HCT116 (cell line): ENCODE results near the gene PPP2R2D. TPM values are rescaled to one million over a fixed set of nuclear protein-coding genes. Genes with fewer than 3 reads are reported as not detected.

Experiments
- ATAC-seq: fragments of 200-7000 bp; cut with Tn5 transposase; 2 replicates; pipeline ENCODE4 v1.9.1; 2020; ENCODE audit warnings: mild to moderate bottlenecking, moderate library complexity
- BruUV-seq: library from RNA; stranded (reverse); fragments of 400-500 nt; replicated peaks from 2 replicates; lab custom pipeline; 2021; lab: Mats Ljungman, UMichigan
- CTCF ChIA-PET: fragments of 300-600 bp; sonication (Branson Sonifier 250); formaldehyde crosslinking; loops from one replicate; lab custom pipeline; 2021; ENCODE audit warnings: antibody characterized with exemption; lab: Charles Lee
- POLR2A ChIA-PET: fragments of 300-600, 350-600 bp; sonication (Branson Sonifier 250); formaldehyde crosslinking; loops from one replicate; lab custom pipeline; 2021; ENCODE audit warnings: antibody characterized with exemption; lab: Charles Lee
- RAD21 ChIA-PET, 2 experiments: fragments of 300-600 bp; sonication (Branson Sonifier 250); formaldehyde crosslinking; loops; one replicate each; lab custom pipeline; 2023; ENCODE audit warnings: low total read pairs in 2 of 2; ENCODE audit not compliant: uncharacterized antibody in 2 of 2, unreplicated experiment in 2 of 2, low non-redundant PET in 1 of 2; lab: Charles Lee
- DNase-seq: peaks from one replicate; pipeline ENCODE4 v3.0.0-alpha.2; 2010; ENCODE audit warnings: low read depth, low spot score
- H2AFZ ChIP-seq: fragments of 200-600 bp; shearing (Covaris generic), sonication (generic); 2 replicates; pipeline ENCODE4 v1.6.1; 2017; ENCODE audit warnings: low read depth, mixed run types, mixed read lengths, antibody characterized with exemption, low read length; ENCODE audit not compliant: poor library complexity, severe bottlenecking
- H3K27ac ChIP-seq: 2 replicates; pipeline ENCODE4 v1.5.1; 2012; ENCODE audit warnings: low read depth, low read length
- H3K27me3 ChIP-seq: fragments of 200-600 bp; sonication (generic); 2 replicates; pipeline ENCODE4 v1.6.1; 2016; ENCODE audit warnings: mixed run types, low read length, mixed read lengths; ENCODE audit not compliant: insufficient read depth
- H3K36me3 ChIP-seq, 2 experiments: fragments of 200-500 bp in 1 of 2; fragments of 200-600 bp in 1 of 2; sonication (Bioruptor generic) in 1 of 2; sonication (generic) in 1 of 2; 2 replicates each; pipeline versions ENCODE4 v1.5.1 to v1.6.1; 2014 to 2016; ENCODE audit warnings: low read length in 2 of 2, inconsistent platforms in 1 of 2, mixed read lengths in 1 of 2, mixed run types in 1 of 2; ENCODE audit not compliant: insufficient read depth in 2 of 2, control insufficient read depth in 1 of 2
- H3K4me1 ChIP-seq, 2 experiments: fragments of 200-600 bp in 1 of 2; sonication (generic) in 1 of 2; 2 replicates each; pipeline versions ENCODE4 v1.5.1 to v1.6.1; 2012 to 2017; ENCODE audit warnings: low read length in 2 of 2, inconsistent platforms in 1 of 2, mild to moderate bottlenecking in 1 of 2, mixed read lengths in 1 of 2, mixed run types in 1 of 2, moderate library complexity in 1 of 2; ENCODE audit not compliant: insufficient read depth in 2 of 2, control insufficient read depth in 1 of 2
- H3K4me2 ChIP-seq: fragments of 200-600 bp; sonication (generic); 2 replicates; pipeline ENCODE4 v1.6.1; 2017; ENCODE audit warnings: mixed run types, low read length, mixed read lengths
- H3K4me3 ChIP-seq, 2 experiments: fragments of 200-600 bp in 1 of 2; sonication (generic) in 1 of 2; replicated peaks in 1 of 2; 2 replicates each; pipeline ENCODE4 v1.5.1; 2011 to 2016; ENCODE audit warnings: low read length in 2 of 2, control low read depth in 1 of 2, low read depth in 1 of 2, mild to moderate bottlenecking in 1 of 2, mixed read lengths in 1 of 2, mixed run types in 1 of 2
- H3K79me2 ChIP-seq: fragments of 200-600 bp; sonication (generic); 2 replicates; pipeline ENCODE4 v1.6.1; 2017; ENCODE audit warnings: mild to moderate bottlenecking, mixed run types, low read length, moderate library complexity, mixed read lengths; ENCODE audit not compliant: insufficient read depth
- H3K9ac ChIP-seq: fragments of 200-600 bp; sonication (generic); 2 replicates; pipeline ENCODE4 v1.6.1; 2016; ENCODE audit warnings: low read length, mixed read lengths
- H3K9me2 ChIP-seq: fragments of 200-600 bp; sonication (generic), shearing (Covaris generic); 2 replicates; pipeline ENCODE4 v1.6.1; 2017; ENCODE audit warnings: mixed run types, mild to moderate bottlenecking, moderate library complexity; ENCODE audit not compliant: insufficient read depth
- H3K9me3 ChIP-seq, 2 experiments: fragments of 200-500 bp in 1 of 2; fragments of 200-600 bp in 1 of 2; sonication (Bioruptor generic) in 1 of 2; sonication (generic) in 1 of 2; 2 replicates each; pipeline ENCODE4 v1.6.1; 2014 to 2017; ENCODE audit warnings: low read length in 2 of 2, mixed read lengths in 2 of 2, inconsistent platforms in 1 of 2, low read depth in 1 of 2, mild to moderate bottlenecking in 1 of 2, mixed run types in 1 of 2, moderate library complexity in 1 of 2; ENCODE audit not compliant: control insufficient read depth in 1 of 2, insufficient read depth in 1 of 2
- H4K20me1 ChIP-seq: fragments of 200-600 bp; sonication (generic), shearing (Covaris generic); 2 replicates; pipeline ENCODE4 v1.6.1; 2017; ENCODE audit warnings: mixed run types, mild to moderate bottlenecking, moderate library complexity; ENCODE audit not compliant: insufficient read depth
- EGR1 ChIP-seq: IDR thresholded peaks from 2 replicates; pipeline ENCODE4 v1.6.1; 2012; ENCODE audit warnings: low read depth
- ELF1 ChIP-seq: IDR thresholded peaks from 2 replicates; pipeline ENCODE4 v1.6.1; 2012; ENCODE audit warnings: low read depth, borderline replicate concordance
- EZH2phosphoT487 ChIP-seq: fragments of 200-600 bp; IDR thresholded peaks from 2 replicates; pipeline ENCODE4 v1.6.1; 2018; ENCODE audit warnings: antibody characterized with exemption, borderline replicate concordance
- FOSL1 ChIP-seq: IDR thresholded peaks from 2 replicates; pipeline ENCODE4 v1.6.1; 2012; ENCODE audit warnings: low read depth
- JUND ChIP-seq: IDR thresholded peaks from 2 replicates; pipeline ENCODE4 v1.6.1; 2012
- RAD21 ChIP-seq: IDR thresholded peaks from 2 replicates; pipeline ENCODE4 v1.6.1; 2012; ENCODE audit warnings: low read depth, mild to moderate bottlenecking
- SP1 ChIP-seq: IDR thresholded peaks from 2 replicates; pipeline ENCODE4 v1.6.1; 2012; ENCODE audit warnings: low read depth
- TCF7L2 ChIP-seq: IDR thresholded peaks from 2 replicates; pipeline ENCODE4 v1.7.0; 2011; ENCODE audit warnings: borderline replicate concordance, inconsistent platforms; ENCODE audit not compliant: insufficient read depth, insufficient read length; ENCODE audit errors: extremely low read depth
- ZBTB33 ChIP-seq: IDR thresholded peaks from 2 replicates; pipeline ENCODE4 v1.6.1; 2011; ENCODE audit warnings: mild to moderate bottlenecking, low read length, moderate library complexity; ENCODE audit not compliant: insufficient replicate concordance; ENCODE audit errors: extremely low read depth
- intact Hi-C: fragments of 100-400 bp; cut with micrococcal nuclease; formaldehyde crosslinking; loops from 2 replicates; pipeline ENCODE4 v1.10.0; 2022
- total RNA-seq: library from RNA; stranded (reverse); gene quantifications from one replicate; pipeline ENCODE4 v1.2.1, GENCODE V29; 2021; ENCODE audit not compliant: unreplicated experiment
- TF ChIP-seq, protein P1 (sequence below), 3 experiments: fragments of 200-600 bp in 1 of 3; sonication (generic) in 1 of 3; IDR thresholded peaks in 2 of 3; conservative IDR thresholded peaks in 1 of 3; 2 replicates each; pipeline ENCODE4 v1.5.1; 2012 to 2017; ENCODE audit warnings: low read depth in 2 of 3, low read length in 2 of 3, antibody characterized with exemption in 1 of 3, borderline replicate concordance in 1 of 3, control low read depth in 1 of 3, mild to moderate bottlenecking in 1 of 3, mixed read lengths in 1 of 3, mixed run types in 1 of 3, moderate library complexity in 1 of 3; ENCODE audit not compliant: insufficient read depth in 1 of 3
- TF ChIP-seq, protein P2 (sequence below): IDR thresholded peaks from 2 replicates; pipeline ENCODE4 v1.6.1; 2012; ENCODE audit warnings: low read depth

Gene PPP2R2D
- total RNA-seq, 1 experiment from 2014 or later = 18.1 TPM

DNA sequence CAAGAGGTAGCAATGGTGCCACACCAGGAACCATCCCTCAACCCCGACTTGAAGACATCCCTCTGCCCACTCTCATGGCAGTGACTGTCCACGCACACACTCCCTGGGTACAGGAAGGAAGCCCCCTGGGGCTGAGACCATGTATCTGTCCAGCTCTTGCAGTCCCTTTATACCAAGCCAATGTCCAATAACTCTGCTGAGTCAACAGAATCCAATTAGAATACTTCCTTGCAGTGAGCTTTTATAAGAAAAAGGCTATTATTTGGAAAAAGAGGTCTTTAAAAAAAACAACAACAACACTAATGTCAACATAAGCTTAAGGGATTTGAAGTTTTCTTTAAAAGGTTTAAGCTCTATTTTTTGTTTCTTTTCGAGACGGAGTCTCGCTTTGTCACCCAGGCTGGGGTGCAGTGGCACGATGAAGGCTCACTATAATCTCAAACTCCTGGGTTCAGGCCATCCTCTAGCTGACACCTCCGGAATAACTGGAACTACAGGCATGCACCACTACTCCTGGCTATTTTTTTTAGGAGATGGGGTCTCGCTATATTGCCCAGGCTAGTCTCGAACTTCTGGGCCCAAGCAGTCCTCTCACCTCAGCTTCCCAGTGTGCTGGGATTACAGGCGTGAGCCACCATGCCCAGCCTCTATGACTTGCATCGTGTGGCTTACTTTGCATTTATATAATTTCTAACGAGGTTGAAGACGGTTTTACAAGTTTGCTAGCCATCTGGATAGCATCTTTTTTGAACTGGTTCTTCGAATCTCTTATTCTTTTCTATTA is 73.4 kb downstream of the PPP2R2D start:
- ChIA-PET POLR2A (no interaction called here), CTCF (no interaction called here), RAD21 (no interaction called here)
- DNase-seq (no peak), ATAC-seq (no peak)
- Histone ChIP-seq H3K79me2 (peaks cover 41% of the 10 kb centered on the region; the same call in 1 of the 2 replicates), H3K9ac (no peak overlapping the region), H3K27me3 (no peaks in the 10 kb centered on the region), H3K9me2 (no peaks in the 10 kb centered on the region), H3K36me3 (peaks cover 0 to 2% of the 10 kb centered on the region in 2 experiments; a peak in 1 of 4 replicates), H3K4me1 (no peaks in the 10 kb centered on the region), H4K20me1 (no peaks in the 10 kb centered on the region; the same call in 1 of the 2 replicates), H2AFZ (no peak overlapping the region), H3K4me2 (no peak overlapping the region), H3K27ac (no peak overlapping the region), H3K9me3 (no peaks in the 10 kb centered on the region), H3K4me3 (no peak overlapping the region)
- TF ChIP-seq TCF7L2 = no peak
- TF ChIP-seq EZH2phosphoT487 = no peak
- TF ChIP-seq FOSL1 = no peak
- TF ChIP-seq ZBTB33 = no peak
- TF ChIP-seq ELF1 = no peak
- TF ChIP-seq JUND = no peak
- TF ChIP-seq SP1 = no peak
- TF ChIP-seq RAD21 = no peak
- TF ChIP-seq EGR1 = no peak
- TF ChIP-seq, protein P1, sequence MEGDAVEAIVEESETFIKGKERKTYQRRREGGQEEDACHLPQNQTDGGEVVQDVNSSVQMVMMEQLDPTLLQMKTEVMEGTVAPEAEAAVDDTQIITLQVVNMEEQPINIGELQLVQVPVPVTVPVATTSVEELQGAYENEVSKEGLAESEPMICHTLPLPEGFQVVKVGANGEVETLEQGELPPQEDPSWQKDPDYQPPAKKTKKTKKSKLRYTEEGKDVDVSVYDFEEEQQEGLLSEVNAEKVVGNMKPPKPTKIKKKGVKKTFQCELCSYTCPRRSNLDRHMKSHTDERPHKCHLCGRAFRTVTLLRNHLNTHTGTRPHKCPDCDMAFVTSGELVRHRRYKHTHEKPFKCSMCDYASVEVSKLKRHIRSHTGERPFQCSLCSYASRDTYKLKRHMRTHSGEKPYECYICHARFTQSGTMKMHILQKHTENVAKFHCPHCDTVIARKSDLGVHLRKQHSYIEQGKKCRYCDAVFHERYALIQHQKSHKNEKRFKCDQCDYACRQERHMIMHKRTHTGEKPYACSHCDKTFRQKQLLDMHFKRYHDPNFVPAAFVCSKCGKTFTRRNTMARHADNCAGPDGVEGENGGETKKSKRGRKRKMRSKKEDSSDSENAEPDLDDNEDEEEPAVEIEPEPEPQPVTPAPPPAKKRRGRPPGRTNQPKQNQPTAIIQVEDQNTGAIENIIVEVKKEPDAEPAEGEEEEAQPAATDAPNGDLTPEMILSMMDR (IDR thresholded peaks at IDR 0.05 in 2 of 3, conservative IDR thresholded peaks at IDR 0.05 in 1 of 3; ENCODE audit: borderline replicate concordance in 1 of 3, insufficient read depth in 1 of 3, low read depth in 2 of 3, low read length in 2 of 3) = no peak
- TF ChIP-seq, protein P2, sequence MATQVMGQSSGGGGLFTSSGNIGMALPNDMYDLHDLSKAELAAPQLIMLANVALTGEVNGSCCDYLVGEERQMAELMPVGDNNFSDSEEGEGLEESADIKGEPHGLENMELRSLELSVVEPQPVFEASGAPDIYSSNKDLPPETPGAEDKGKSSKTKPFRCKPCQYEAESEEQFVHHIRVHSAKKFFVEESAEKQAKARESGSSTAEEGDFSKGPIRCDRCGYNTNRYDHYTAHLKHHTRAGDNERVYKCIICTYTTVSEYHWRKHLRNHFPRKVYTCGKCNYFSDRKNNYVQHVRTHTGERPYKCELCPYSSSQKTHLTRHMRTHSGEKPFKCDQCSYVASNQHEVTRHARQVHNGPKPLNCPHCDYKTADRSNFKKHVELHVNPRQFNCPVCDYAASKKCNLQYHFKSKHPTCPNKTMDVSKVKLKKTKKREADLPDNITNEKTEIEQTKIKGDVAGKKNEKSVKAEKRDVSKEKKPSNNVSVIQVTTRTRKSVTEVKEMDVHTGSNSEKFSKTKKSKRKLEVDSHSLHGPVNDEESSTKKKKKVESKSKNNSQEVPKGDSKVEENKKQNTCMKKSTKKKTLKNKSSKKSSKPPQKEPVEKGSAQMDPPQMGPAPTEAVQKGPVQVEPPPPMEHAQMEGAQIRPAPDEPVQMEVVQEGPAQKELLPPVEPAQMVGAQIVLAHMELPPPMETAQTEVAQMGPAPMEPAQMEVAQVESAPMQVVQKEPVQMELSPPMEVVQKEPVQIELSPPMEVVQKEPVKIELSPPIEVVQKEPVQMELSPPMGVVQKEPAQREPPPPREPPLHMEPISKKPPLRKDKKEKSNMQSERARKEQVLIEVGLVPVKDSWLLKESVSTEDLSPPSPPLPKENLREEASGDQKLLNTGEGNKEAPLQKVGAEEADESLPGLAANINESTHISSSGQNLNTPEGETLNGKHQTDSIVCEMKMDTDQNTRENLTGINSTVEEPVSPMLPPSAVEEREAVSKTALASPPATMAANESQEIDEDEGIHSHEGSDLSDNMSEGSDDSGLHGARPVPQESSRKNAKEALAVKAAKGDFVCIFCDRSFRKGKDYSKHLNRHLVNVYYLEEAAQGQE = no peak
- BruUV-seq = no TSS peak
- intact Hi-C loops = no loop called here
